ENCODE data around the gene LAP3.
"Not testable (repeated sequence)": the region's sequence is repeated elsewhere in the genome, so short reads cannot be mapped to it uniquely, and the experiment has no call there.

Gene LAP3

DNA sequence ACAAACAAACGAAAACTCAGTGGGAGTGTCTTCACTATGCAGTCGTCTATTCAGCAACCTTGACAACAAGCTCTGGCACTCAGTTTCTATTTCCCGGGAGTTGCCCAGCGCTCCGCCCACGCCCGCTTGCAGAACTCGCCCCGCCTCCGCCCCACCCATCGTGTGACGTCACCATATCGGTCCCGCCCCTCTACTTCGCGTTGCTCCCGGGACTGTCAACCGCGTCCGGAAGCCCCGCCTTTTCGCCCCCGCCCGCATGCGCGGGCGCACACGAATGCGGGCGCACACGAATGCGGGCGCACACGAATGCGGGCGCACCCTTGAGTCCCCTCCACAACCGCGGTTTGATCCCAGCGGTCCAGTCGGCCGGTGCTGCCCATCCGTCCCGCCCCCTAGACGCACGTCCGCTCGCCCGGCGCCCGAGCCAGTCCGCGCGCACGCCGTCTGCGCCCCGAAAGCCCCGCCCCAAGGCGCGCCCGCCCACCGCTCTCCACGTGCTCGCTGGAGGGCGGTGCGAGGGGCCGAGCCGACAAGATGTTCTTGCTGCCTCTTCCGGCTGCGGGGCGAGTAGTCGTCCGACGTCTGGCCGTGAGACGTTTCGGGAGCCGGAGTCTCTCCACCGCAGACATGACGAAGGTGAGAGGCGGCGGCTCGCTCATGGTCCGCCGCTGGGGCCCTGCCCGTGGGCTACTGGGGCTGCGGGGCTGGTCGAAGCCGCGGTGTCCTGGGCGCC is at the start of gene LAP3:
LAP3 (plus strand) TSS at position 267 of the 733 bp plus-strand sequence; CDS start at position 535, 268 bp downstream.
- peak; percentile 100 for DNase-seq

DNA sequence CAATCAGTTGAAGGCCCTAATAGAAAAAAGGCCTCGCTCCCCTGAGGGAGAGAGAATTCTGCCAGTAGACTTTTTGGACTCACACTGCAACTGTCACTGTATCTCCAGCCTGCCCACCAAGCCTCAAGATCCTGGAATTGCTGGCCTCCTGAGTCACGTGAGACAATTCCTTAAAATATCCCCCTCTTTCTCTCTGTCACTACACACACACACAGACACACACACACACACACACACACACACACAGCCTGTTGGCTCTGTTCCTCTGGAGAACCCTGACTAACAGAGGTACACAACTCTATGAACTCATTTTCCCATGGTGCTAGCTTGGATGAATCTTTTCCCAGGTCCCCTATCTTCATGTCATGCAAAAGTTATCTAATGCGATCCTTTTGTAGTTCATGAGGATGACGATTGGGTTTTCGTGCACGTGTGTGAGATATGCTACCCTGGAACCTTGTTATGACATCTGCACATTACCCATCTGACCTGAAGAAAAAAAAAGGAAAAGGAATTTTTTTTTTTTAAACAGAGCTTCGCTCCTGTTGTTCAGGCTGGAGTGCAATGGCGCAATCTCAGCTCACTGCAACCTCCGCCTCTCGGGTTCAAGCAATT is 48.3 kb upstream of the LAP3 start:
- DNase-seq: no peak

DNA sequence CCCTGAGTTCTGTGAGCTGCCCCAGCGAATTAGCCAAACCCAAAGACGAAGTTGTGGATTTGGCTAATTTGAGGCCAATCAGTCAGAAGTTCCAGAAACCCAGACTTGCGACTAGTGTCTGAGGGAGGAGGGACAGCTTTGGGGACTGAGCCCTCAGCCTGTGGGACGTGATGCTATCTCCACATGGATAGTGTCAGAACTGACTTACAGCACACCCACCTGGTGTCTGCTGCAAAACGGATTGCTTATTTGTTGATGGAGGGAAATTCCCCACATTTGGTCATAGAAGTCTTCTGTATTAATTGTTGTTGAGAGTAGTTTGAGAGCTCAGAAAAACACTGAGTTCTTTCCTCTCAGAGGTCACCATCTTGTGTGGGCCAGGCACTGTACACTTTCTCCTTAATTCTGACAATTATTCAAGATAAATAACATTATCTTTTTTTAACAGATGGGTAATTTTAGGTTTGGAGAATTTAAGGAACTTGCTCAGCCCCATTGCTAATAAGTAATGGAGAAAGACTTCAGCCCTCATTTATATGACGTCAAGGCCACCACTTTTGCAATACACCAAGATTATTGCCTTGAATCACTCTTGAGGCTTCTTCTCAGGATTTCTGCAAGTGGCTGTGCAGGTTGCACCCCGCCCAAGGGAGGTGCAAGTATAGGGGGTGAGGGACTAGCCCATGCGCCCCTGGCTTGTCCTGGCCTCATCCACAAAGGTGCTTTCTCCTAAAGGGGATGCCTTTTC is 45.3 kb upstream of the LAP3 start:
- no peak for DNase-seq

DNA sequence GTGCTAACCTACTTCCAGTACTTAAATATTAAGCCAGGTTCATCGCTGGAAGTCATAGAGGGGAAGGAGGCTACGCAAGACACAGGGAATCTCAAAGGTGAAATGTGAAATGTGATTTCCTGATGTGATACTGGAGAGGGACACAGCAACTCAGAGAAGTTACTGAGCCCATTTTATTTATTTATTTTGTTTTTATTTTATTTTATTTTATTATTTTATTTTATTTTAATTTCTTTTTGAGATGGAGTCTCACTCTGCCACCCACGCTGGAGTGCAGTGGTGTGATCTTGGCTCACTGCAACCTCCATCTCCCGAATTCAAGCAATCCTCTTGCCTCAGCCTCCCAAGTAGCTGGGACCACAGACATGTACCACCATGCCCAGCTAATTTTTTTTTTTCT is 42.3 kb upstream of the LAP3 start:
- DNase-seq: no peak

DNA sequence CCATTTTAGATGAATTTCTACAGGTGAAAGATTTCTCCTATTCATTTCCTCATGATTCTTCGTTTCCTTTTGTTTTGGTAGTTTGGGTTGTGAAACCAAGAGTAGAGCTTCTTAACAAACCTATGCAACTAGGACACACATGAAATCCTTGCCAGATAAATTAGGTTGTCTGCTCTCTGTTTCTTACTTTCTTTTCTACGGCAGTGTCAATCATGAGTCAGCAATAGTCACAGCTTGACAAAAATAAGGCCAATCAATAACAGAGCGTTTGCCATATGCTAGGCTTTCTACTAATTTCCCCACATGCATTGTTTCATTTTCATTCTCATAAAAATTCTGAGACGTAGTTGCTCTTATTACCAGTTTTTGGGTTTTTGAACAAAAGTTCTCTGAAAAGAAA is 41.8 kb upstream of the LAP3 start:
- DNase-seq: no peak

DNA sequence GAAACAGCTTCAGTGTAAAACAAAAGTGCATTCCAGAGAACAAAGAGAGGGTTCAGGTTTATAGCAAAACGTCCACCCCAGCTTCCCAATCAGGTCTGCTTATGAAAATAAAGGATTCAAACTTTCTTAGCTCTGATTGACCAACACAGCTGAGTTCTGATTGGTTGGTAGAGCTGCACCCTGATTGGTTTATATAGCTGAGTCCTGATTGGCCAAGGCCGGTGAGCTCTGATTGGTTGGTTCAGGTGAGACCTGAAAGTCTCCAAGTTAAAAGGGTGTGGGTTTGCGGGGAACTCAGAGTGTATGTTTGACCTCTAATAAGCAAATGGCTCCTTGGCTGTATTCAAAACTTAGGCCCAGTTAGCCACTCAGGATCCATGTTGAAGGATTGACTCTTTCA is 41.1 kb upstream of the LAP3 start:
- no peak for DNase-seq

DNA sequence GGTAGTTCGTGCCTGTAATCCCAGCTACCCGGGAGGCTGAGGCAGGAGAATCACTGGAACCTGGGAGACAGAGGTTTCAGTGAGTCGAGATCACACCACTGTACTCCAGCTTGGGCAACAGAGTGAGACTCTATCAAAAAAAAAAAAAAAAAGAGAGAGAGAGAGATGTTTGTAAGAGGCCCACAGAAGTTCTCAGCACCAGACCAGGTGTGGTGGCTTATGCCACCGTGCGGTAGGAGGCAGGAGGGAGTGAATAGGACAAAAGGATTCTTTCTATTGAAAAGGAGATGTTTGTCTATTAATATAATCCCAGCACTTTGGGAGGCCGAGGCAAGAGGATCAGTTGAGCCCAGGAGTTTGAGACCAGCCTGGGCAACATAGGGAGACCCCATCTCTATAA is 39.9 kb upstream of the LAP3 start:
- DNase-seq: not testable (repeated sequence)

DNA sequence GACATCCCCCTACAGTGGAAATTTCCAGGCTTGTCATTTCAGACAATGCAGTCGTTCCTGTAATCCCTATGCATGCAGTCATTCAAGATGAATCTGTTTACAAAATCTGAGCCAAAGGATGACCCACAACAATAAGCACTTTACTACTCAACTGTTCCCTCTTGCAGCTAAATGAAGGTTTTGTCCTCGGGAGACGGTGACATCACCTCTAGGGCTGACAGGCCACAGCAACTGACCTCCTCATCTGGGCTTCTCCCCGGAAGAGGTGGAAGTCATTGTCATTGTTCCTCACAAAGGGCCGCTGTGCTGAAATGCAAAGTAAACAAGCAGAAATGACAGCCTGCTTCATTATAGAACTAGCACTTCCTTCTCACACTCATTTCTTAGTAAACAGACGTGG is 32.8 kb upstream of the LAP3 start:
- no peak for DNase-seq

DNA sequence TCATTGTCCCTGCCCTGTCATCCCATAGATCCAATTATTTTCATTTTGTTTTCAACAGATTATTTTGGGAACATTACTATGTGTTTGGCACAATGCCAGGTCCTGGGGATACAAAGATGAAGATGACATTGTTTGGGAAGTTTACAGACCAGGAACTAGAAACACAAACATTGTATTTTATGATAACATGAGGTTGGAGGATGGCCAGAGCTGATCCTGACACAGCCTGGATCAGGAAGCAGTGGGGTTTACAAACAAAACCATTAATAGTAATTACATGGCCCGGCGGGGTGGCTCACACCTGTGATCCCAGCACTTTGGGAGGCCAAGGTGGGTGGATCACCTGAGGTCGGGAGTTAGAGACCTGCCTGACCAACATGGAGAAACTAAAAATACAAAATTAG is 32.2 kb upstream of the LAP3 start:
- no peak for DNase-seq

DNA sequence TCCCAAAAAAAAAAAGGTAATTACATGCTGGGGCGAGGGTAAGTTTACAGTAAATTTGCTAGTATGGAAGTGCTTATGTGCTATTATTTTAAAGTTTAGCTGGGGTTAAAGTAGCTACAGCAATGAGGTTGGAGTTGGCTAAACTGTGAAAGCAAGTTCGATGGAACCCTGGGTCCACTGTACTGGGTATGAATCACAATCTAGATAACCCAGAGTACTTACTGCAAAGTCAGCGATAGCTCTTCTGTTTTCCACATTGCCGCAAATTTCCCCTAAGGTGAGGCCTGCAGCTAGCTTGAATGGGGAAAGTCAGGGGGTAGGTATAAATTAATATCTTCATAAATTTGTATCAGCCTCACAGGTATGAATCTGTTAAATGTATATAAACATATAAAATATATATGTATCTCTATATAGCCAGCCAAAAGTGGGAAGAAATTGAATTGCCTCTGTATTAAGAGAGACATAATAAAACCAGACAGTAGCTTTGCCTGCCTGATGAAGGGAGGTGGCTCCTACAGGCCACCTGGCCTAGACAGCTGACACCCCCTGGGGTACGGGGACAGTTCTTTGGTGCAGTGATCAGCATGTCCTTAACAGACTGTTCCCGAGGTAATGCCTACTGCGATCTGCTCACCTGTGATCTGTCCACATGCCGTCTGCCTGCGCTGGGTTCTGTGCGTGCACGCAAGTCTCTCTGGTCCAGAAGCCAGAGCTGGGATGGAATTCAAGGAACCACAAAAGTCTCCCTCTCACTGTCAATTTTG is 31.4 kb upstream of the LAP3 start:
- no peak for DNase-seq

DNA sequence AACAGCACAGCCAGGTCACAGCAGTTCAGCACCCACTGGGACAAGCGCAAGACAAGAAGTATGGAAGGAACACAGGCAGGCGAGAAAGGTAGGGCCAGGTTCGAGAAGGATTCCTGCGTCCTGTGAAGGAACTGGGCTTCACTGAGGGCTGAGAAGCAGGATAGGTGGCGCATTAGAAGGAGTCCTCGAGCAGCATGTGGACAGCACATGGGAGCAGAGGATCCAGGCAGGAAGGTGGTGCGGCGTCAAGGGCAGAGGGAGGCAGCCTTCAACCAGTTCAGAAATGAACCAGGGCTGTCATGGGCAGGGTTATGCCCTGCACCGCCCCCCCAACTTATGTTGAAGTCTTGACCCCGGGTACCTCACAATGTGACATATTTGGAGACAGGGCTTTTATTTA is 30.8 kb upstream of the LAP3 start:
- no peak for DNase-seq

DNA sequence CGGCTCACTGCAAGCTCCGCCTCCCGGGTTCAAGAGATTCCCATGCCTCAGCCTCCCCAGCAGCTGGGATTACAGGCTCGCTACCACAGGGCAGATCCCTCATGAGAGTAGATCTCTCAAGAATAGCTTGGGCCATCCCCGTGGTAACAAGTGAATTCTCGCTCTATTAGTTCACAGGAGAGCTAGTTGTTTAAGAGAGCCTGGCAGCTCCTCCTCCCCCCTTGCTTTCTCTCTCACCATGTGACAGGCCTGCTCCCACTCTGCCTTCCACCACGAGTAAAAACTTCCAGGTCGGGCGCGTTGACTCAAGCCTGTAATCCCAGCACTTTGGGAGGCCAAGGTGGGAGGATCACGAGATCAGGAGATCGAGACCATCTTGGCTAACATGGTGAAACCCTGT is 30.3 kb upstream of the LAP3 start:
- no peak for DNase-seq

DNA sequence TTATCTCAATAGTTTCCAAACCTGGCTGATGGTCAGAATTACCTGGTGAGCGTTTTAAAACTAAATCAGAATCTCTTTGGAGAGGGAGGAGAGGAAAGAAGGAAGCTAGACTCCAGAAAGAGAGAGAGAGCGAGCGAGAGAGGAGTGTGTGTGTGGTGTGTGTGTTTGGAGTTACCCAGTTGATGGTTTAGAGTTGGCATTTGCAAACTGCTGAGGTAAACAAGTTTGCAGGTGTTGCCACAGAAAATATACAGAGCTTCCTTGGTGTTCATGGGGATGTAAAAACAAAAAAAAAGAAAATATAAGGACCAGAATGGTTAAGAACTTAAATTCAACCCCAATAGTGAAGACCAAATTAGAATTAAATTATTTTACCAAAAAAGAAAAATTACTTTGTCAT is 26.4 kb upstream of the LAP3 start:
- DNase-seq: no peak

DNA sequence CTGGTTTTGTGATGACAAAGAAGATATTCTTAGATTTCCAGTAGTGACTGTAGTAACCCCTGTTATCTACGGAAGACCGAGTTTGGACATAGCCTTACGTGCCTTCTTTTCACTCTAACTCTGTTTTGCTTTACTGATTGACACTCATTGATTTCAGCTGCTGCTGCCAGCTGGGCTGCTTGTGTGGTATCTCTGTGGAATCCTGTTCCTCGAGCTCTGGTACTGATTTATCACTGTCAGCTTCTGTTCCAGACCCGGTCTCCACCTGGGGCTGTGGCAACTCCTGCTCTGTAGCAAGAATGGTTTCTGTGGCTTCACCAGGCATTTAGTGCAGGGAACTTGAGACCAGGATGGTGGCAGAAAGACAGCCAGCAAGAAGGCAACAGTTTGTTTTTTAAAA is 24.6 kb upstream of the LAP3 start:
- DNase-seq: no peak

DNA sequence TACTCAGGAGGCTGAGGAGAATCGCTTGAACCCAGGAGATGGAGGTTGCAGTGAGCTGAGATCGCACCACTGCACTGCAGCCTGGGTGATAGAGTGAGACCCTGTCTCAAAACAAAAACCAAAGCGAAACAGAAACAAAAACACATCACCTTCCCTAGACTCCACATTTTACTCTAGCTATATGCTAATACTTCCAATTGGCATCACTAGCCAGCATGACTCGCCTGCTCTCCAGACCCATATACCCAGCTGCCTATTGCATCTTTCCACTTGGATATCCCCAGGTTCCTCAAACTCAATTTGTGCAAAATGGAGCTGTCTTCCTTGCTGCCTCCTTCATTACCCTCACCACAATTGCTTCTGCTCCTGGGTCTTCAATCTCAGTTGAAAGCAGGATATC is 22.4 kb upstream of the LAP3 start:
- DNase-seq: no peak

DNA sequence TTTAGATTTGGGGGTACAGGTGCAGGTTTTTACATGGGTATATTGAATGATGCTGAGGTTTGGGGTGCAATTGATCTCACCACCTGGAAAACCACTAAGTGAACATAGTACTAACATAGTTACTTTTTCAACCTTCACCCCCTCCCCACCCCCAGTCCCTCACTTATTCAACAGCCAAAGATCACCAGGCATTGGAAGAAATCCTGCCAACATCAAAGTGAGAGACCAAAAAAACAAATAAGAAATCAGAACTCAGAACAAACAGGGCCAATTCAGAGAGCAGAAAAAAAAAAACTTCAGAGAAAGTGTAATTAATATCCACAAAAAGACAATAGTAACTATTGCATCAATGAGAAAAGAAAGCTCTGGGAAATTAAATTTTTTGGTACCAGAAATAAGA is 20.5 kb upstream of the LAP3 start:
- DNase-seq: no peak

DNA sequence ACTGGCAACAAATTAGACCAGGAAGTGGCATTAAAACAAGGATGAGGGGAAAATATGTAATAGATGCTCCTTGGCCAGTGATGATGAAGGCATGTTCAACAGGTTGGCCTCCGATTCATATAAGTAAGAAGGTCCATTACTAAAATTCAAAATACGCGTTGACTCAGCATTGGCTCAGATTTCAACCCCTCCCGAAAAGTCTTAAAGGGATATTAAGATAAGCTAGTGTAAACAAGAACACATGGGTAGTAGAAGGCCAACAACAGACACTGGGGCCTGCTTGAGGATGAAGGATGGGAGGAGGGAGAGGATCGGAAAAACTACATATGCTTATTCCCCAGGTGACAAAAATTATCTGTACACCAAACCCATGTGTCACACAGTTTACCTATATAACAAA is 19.1 kb upstream of the LAP3 start:
- no peak for DNase-seq

DNA sequence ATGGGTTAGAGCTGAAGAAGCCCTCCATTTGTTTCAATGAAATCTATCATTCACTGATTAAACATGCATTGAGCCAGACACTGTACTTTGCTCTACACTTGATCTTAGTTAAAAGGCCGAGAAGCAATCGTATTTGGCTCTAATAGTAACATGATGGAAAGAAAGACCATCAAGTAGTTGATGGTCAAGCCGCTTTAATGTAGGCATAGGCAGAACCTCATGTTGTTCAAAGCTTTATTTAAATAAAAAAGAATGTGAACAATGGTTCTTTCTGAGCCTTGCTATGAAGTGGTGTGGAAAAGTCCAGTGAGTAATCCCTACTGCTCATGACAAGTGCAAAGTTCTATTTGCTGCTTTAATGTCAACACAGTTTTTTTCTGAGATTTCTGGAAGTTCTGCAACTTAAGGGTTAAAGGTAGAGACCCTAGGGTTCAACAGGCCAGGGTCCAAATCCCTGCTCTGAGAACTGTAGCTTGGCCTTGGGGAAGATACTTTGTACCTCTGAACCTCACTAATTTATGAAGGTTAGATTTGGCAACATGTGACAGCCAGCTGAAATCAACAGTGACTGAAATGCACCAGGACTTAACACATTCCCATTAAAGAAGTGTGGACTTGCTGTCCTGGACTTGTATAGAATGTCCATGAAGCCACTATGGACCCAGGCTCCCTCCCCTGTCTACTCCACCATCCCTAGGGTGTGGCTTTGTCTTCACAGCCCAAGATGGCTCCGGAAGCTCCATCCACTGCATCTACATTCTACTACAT is 17.9 kb upstream of the LAP3 start:
- DNase-seq: no peak

DNA sequence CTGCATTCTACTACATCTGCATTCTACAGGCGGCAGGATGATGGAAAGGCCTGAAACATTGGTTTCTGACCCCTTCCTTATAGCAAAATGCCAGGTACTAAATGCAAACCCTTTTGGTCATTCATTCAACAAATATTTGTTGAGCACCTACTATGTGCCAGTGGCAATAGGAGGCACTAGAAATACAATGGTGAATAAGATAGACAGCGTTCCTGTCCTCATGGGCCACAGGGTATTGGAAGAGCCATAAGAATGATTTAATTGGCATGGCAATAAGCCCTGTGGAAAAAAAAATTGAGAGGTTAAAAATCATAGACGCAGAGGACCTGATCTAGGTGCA is 17.3 kb upstream of the LAP3 start:
- no peak for DNase-seq

DNA sequence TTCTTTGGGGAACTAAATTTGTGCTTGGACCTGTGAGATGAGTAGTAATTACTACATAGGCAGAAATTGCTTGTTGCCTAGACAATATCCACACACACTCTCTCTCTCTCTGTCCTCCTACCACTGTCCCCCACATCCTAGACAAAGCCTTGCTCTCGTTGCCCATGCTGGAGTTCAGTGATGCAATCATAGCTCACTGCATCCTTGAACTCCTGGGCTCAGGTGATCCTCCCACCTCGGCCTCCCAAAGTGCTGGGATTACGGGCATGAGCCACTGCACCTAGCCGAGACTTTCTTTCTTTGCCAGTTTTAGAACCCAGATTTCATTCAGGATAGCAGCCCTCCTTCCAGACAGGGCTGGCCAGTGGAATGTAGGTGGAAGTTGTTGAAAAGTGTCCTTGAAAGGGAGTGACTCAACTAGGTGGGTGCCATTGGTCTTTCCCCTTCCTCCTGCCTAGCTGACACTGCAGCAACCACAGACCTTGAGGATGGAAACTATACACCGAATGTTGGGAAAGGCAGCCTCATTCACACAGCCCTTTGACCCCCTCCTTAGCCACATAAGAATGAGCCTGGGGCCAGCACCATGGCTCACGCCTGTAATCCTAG is 16.8 kb upstream of the LAP3 start:
- no peak for DNase-seq

DNA sequence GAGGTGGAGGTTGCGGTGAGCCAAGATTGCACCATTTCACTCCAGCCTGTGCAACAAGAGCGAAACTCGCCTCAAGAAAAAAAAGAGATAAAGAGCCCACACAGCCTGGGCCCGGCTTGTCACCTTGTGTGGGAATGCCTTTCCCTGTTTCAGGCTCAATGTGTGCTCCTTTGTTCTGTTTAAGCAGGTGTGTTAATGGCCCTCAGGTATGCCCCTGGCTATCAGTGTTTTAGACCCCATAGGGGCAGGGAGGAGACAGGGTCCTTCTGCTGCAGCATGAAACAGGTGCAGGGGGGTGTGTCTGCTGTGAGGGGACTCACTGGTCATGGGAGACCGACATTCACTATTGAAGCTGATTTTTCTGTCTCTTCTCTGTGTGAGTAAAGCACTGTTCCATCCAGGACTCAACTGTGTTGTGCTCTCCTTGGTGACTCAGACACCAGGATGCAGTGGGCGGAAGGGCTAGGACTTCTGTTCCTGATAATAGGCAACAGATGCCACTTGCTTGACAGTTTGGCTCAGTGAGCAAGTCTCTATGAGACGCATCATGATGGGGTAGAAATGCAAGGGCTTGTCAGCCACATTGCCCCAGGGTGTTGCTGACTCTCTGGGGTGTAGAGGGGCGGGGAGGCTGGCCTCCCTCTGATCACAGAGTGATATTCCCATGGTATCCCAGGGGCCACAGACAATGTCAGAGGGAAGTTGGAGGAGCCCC is 15.6 kb upstream of the LAP3 start:
- DNase-seq: no peak

DNA sequence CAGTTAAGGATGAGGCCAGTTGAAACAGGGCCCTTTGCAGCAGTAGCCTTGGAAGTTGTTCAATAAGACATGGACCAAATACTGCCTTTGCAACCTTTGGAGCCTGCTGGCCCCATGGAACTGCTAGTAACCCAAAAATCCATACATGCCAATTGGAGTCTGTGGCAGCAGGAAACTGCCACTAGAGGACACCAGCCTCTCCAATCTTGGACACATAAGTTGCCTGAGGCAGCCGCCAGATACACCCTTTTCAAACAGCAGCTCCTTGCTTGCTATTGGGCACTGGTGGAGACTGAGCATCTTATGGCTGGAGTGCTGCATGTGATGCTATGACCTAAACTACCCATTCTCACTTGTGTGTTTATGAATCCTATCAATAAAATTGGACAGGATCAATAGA is 14.8 kb upstream of the LAP3 start:
- DNase-seq: no peak

Data from right forelimb (tissue), 1 donor.